Daoy (cell line): ENCODE measurements around the gene COLEC11. TPM values are rescaled to one million over a fixed set of nuclear protein-coding genes. Genes with fewer than 3 reads are reported as not detected.
A peak's percentile ranks its signal among the peaks of the same experiment; 100 is the strongest.

Experiments
- DNase-seq: peaks from one replicate; pipeline ENCODE4 v3.0.0-alpha.2; 2015; ENCODE audit warnings: low read depth
- total RNA-seq: library from RNA; depleted of rRNA; stranded (reverse); fragments of >200 nt; shearing (Covaris generic); gene quantifications from 2 replicates; pipeline ENCODE4 v1.2.3, GENCODE V29; 2014

The COLEC11 gene
- total RNA-seq, 1 experiment from 2014 or later: not detected

DNA sequence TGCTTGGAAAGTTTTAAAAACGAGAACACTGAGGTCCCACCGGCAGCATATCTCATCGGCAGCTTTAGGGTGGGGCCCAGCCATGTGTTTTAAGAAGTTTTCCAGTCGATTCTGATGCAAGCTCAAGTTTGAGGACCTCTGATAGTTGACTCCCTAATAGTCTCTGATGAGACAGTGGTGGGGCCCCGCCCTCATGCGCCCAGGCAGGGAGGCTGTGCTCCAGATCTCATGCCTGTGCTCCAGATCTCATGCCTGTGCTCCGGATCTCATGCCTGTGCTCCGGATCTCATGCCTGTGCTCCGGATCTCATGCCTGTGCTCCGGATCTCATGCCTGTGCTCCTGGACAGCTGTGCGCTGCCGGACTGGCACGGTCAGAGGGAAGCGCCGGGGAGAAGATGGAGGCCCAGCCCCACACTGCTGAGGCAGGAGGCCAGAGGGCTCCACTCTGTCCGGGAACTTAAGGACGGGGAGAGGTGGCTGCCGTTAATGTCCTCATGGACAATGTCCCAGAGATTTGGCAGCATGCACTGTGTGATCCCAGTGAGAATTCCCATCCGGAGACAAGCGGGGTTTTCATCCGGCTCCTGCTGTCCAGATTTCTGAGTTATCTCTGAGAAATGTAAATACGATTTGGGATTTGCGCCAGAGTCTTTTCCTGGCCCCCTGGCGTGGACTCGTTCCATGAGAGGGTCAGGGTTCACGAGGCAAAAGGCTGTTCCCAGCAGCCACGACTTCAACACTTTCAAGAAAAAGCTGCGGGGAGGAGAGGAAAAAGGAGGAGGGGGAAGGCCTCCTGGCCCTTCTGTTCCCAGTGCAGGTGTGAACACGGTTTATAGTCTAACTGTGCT is 9.4 kb upstream of the COLEC11 start:
- no peak for DNase-seq

DNA sequence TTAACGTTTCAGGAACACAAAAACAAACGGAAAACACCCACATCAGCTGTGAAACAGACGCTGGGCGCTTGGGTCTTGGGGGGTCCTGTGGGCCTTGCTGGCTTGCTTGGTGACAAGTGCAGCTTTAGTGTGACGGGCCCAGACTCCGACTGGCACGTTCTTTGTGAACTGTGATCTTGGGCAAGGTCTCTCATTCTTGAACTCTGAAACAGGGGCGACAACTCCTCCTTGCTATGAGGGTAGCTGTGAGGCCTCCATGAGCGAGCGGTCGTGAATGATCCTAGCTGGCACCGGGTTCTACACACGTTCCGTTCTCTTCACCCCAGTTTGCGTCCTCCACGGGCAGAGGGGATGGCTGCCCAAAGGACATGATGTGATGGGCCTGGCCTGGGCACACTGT is 8.7 kb upstream of the COLEC11 start:
- no peak for DNase-seq

DNA sequence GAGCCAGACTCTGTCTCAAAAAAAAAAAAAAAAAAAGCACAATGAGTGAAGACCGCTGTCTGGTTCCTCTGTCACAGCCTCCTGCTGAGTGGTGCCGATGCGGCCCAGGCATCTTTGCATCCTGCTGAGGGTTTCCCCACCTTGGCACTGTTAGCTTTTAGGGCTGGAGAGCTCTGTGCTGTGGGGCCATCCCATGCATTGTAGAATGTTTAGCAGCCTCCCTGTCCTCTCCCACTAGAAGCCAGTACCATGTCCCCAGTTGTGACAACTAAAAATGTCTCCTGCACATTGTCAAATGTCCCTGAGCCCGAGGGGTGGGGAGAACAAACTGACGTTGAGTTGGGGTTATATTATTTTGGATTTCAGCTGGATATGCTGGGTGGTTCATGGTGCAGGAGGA is 7.9 kb upstream of the COLEC11 start:
- DNase-seq: no peak

DNA sequence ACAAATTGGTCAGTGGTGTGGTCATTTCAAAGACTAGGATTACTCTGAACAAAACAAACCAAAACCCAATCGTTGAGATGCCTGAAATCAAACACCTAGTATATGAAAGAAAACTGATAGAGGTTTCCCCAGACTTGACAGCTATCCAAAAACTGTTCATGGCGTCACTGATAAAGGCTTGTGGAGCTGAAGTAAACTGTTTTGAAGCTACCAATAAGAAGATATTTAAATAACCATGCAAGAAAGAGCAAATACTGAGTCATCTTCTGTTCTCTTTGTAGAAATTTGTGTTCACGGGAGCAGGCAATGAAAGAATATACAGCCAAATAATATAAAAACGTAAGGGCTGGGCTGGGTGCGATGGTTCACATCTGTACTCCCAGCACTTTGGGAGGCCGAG is 7.5 kb upstream of the COLEC11 start:
- no peak for DNase-seq

DNA sequence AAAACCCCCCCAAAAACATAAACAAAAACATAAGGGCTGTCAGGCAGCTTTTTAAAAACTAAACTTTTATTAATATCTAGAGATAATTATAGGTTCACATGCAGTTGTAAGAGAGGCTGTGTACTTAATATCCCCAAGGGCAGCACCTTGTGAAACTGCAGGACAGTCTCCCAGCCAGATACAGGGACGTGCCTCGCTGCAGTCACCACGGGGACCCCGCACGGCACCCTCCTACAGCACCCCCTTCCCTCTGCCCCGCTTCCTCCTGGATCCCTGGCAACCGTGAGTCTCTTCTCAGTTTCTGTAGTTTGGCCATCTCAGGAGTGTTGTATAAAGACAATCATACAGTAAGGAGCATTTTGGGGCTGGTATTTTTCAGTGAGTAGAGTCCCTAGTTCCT is 6.8 kb upstream of the COLEC11 start:
- DNase-seq: no peak

DNA sequence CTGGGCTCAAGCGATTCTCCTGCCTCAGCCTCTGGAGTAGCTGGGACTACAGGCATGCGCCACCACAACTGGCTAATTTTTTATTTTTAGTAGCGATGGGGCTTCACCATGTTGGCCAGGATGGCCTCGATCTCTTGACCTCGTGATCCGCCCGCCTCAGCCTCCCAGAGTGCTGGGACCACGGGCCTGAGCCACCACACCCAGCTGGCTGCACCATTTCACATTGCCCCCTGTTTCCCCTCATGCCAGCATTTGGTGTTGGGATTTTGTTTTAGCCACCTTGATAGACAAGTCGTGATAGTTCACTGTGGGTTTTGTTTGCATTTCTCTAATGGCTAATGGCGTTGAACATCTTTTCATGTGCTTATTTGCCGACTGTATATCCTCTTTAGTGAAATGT is 5.8 kb upstream of the COLEC11 start:
- no peak for DNase-seq

DNA sequence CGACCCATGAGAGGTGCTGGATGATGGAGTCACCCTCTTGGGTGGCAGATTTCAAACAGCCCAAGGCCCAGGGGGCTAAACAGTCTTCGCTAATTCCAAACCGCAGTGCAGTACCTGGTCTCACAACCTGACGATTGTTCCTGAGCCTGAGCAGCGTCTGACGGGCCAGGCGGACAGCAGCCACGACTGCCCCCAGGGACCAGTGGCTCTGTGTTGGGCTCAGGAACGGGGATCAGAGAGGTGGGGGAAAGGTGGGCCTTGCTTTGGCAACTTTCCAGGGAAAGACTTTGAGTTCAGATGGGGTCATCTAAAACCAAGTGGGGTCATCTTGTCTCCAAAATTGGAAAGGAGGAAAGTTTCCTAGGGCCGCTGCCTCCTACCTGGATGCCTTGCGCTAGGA is 492 bp downstream of the COLEC11 start:
- DNase-seq: no peak

DNA sequence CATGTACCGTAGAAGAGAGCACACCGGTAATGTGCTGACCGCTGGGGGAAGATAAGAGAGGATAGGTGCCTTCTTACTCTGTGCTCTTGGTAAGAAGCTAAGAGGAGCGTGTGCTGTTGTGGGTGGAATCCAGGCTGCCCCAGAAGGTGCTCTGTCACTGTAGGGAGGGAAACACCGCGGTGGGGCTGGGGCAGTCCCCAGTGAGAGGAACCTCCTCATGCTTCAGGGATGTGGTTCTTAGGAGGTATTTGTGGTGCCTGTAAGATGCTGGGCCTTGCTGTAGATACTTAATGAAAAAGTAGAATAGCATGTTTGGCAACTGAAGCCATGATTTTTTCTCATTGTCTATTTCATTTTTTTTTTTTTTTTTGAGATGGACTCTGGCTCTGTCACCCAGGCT is 1.1 kb downstream of the COLEC11 start:
- DNase-seq: no peak

DNA sequence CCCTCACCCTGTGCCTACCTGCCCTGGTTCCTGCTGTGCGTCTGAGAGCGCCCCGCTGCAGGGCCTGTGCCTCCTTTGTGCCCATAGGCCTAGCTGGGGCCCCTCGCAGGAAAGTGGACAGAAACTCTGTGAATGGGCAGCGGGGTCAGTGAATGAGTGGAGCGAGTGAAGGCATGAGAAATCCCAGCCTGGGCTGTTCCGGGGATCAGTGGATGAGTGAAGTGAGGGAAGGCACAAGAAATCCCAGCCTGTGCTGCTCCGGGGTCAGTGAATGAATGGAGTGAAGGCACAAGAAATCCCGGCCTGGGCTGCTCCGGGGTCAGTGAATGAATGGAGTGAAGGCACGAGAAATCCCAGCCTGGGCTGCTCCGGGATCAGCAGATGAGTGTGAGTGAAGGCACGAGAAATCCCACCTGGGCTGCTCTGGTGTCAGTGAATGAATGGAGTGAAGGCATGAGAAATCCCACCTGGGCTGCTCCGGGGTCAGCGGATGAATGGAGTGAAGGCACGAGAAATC is 2.0 kb downstream of the COLEC11 start:
- no peak for DNase-seq

DNA sequence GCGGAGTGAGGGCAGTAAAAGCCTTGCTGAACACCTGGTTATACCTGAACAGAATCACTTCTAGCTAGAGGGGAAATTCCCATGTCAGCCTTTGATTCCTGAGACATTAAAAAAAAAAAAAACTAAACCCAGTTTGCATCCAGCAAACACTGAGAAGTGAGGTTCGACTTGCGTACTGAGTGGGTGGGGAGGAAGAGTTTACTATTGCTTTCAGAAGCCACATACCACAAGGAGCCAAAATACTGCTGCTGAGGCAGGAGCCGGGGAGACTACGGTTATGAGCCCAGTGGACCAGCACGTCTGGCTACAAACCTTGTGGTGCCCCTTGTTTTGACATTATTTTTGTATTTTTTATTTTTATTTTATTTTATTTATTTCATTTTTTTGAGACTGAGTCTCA is 2.7 kb downstream of the COLEC11 start:
- DNase-seq: no peak

DNA sequence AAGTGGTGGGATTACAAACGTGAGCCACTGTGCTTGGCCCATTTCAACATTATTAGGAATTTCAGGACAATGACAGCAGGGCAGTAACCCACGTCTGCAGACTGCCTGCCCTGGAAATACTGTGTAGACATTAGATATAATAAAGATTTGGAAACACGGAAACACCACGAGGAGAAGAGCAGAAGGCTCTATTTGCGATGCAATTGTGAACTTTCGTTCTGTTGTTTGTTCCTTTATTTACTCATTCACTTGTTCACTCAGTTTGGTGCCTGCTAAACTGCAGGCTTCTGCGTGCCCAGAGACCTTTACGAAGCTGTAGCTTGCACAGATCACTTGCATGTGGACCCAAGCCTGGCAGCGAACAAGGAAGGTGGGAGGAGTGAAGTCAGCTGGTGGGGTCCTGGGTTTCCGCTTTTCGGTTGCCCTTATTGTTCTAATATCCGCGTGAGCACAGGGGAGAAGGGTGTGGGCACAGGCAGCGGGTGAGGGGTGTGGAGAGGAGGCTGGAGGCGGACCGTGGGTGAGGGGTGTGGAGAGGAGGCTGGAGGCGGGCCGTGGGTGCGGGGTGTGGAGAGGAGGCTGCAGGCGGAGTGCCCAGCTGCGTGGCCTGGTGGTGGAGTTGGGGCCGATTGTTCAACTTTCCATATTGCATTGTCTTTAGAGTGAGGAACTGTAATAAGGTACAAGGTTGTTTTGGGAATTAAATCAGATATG is 3.4 kb downstream of the COLEC11 start:
- no peak for DNase-seq

DNA sequence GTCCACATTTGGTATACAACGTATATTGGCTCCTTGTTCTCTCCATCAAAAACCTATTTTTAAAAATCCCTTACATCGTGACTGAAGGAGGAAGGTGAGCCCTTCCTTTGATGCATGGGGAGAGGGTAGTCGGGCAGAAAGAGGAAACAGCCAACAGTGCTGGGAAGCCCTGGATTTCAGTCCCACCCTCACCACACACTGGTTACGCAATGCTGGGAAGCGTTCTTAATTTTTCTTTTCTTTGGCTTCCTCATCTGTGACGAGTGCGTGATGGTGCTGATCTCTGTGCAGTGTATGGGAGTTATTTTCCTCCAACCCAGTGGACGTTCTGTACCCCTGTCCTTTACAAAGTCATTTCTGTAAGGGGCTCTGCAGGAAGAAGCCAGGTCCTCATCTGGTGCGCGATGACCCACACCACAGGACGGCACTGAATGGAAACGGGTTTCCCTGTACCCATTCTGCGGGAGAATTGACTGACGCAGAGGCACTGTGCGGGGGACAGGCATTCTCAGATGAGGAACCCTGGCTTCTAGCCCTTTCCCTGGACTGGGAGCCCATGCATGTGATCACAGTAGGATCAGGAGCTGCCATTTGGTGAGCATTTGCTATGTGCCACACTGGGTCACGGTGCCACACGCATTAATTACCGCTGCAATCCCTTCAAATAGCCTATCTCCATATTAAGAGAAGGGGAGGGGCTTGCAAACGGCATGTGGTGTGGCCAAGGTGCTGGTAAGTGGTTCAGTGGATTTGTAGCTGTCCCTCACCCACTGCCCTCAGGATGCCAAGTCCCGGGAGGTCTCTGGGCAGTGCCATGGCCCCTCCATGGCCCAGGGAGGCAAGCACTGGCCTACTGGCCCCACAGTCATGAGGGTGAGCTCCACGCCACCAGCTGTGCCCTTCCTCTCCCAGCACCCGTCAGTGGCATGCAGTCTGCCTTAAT is 4.3 kb downstream of the COLEC11 start:
- no peak for DNase-seq

DNA sequence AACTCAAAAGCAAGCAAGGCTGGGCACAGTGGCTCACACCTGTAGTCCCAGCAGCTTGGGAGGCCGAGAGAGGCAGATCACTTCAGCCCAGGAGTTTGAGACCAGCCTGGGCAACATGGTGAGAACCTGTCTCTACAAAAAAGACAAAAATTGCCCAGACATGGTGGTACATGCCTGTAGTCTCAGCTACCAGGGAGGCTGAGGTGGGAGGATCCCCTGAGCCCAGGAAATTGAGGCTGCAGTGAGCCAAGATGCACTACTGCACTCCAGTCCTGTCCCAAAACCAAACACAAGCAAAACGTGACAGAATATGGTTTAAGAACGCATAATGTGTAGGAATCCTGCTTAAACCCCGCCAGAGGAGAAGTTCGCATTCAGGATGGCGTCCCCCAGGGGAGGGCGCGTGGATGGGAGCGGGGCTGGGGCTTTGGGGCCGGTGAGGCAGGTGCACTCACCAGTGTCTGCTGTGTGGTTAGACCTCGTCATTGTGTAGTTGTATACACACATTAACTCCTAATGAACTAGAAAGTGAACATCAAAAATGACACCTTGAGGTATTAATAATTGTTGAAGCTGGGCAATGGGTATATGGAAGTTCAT is 5.4 kb downstream of the COLEC11 start:
- DNase-seq: no peak

DNA sequence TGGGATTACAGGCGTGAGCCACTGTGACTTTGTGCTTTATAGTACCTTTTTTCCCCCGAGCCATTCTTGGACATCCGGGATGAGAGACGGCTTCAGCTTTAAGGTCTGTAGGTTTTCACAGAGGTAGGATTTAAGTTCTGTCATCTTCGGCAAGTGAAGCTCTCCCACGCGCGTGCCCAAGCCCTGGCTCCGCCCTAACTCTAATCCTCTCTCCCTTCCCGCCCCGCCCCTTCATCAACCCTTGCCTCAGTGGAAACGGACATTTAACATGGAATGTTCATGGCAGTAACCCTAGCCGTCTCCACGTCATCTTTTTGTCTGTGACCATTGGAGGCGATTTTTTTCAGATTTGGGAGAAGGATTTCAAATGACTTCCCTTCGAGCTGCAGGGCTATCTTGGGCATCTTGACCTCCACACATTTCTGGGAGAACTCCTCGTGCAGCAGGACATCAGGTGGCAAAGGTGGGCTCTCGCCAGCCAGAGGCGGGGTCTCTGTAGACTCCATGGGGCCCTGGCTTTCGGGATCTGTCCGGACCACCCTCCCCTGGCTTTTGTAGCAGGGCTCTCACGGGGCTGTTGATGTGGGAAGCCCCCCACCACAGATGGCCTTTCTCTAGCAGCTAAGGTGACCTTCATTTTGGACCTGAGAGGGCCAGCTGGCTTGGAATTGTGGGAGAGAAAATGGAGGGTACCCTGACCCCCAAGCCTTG is 6.8 kb downstream of the COLEC11 start:
- no peak for DNase-seq

DNA sequence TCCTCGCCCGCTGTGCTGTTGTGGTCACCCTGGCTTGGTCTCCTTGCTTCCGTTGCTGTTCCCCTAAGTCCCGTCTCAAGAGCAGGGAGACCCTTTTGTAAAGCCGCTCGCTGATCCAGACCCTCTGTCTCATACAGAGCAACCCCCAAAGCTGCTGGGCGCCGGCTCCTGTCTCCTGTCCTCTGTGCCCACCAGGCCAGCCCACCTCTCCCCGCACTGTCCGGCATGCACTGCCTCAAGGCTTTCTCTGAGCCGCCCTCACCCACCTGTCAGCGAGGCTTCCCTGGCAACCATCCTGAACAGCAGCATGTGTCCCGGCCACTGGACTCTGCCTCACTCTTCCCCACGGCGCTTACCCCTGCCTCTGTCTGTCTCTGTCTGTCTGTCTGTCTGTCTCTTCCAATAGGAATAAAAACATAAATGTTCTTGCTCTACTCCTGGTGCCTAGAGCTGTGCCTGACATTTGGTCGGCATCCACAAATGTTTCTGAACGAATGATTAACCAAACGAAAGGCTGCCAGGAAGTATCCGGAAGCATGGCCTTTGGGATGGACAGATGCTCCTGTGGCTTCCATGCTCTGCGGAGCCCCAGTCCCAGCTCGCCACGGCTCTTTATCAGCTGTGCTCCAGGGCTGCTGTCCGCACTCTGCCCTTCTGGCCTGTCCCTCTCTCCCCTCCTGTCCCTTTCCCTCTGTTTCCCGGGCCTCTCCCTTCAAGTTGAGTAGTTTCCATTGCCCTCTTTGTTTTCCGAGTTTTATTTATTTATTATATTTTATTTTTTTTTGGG is 7.8 kb downstream of the COLEC11 start:
- no peak for DNase-seq

DNA sequence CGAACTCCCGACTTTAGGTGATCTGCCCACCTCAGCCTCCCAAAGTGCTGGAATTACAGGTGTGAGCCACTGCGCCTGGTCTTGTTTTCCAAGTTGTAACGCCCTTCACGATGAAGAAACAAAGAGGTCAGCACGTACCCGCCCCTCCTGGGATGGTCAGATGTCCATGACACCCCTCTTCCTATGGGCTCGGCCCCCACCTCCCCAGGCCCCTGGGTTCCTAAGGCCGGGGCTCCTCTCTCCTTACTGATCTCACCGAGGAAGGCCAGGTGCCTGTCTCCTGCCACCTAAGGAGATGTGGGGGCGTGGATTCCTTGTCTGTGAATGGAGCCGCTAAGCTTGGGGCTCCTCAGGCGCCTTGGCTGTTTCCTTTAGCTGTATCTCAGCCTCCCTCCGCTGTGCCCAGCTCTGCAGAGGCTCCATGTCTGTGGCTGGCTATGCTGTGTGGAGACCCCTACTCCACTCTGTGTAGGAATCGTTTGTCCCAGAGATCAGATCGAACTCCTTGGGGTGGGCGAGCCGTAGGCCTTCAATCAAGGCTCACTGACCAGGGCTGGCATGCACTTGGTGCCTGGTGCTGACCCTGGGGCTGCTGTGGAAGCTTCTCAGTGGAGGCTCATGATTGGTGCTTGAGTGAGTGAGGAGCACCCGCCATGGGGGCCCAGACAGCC is 8.8 kb downstream of the COLEC11 start:
- DNase-seq: no peak

DNA sequence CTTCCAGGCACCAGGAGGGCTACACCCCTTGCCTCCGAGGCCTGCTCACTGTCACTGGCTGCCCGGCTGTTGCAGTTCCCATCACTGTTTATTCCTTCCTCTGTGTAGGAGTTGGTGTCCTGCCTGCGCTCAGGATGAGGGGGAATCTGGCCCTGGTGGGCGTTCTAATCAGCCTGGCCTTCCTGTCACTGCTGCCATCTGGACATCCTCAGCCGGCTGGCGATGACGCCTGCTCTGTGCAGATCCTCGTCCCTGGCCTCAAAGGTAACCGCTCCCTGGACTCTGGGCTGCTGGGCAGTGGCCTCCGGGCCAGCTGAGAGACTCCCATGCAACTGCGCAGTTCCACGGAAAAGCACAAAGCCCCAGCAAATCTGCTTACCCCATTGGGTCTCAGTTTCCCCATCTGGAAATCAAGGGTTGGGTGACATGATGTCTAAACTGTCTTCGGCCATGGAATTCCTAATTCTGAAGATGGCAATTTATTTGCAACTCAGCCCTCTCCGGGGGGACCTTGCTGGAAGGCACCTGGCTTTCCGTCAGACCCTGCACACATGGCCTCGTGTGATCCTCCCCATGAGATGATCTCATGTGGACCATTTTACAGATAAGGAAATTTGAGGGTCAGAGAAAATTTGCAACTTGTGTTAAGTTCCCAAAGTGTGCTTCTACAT is 9.4 kb downstream of the COLEC11 start:
- no peak for DNase-seq

DNA sequence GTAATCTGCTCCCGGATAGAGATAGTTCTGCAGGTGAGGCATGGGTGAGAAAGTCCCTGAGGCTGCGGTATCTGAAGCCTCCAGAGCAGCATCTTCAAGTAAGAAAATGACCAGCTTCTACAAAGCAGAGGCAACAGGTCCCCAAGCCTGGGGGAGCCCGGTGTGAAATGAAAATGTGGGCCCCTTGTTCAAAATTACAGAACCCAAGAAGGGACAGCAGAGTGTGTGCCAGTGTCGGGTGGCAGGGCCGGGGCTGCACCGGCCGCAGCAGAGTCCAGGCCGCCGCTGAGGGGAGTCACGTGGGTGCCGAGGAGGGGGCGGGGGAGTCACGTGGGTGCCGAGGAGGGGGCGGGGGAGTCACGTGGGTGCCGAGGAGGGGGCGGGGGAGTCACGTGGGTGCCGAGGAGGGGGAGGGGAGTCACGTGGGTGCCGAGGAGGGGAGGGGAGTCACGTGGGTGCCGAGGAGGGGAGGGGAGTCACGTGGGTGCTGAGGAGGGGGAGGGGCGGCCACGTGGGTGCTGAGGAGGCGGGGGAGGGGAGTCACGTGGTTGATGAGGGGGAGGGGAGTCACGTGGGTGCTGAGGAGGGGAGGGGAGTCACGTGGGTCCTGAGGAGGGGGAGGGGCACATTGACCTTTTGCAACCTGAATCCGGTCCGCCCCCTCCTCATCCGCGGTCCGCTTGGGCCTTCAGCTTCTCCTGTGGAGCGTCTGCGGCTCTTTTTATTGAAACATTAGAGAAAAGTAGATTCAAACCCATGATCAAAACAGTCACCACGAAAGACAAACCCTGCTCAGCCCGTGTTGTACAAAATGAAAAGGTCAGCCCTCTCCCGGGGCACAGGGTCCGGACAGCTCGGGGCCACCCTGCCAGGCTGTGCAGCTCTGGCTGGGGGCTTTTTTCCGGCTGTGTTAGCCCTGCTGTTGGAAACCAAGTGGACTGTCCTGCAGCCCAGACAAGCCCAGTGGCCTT is 10.4 kb downstream of the COLEC11 start:
- peak; percentile 71 for DNase-seq
